Activated T-helper 17 cell treated with anti-CD3 and anti-CD28 coated beads, Interleukin-2, amount 50 U/mL, for 72 hours (primary cell): Measurements from ENCODE around the gene SEC11A. TPM values are rescaled to one million over a fixed set of nuclear protein-coding genes. Genes with fewer than 3 reads are reported as not detected.

Experiments used
- ATAC-seq: fragments of 150-1000 bp; cut with Tn5 transposase; replicated peaks from 2 replicates; pipeline ENCODE4 v1.10.0; 2021; ENCODE audit warnings: mild to moderate bottlenecking, moderate library complexity
- H3K27ac Mint-ChIP-seq: one replicate; pipeline ENCODE4 v1.8.0; 2022; ENCODE audit warnings: mixed read lengths
- H3K27me3 Mint-ChIP-seq: one replicate; pipeline ENCODE4 v1.8.0; 2022; ENCODE audit warnings: mixed read lengths
- H3K36me3 Mint-ChIP-seq: one replicate; pipeline ENCODE4 v1.8.0; 2022; ENCODE audit warnings: low read depth, mild to moderate bottlenecking, mixed read lengths
- H3K4me1 Mint-ChIP-seq: one replicate; pipeline ENCODE4 v1.8.0; 2022; ENCODE audit warnings: mixed read lengths
- H3K4me3 Mint-ChIP-seq: one replicate; pipeline ENCODE4 v1.8.0; 2022; ENCODE audit warnings: mild to moderate bottlenecking, mixed read lengths
- H3K9me3 Mint-ChIP-seq: one replicate; pipeline ENCODE4 v1.8.0; 2022; ENCODE audit warnings: mixed read lengths
- total RNA-seq, 2 donors: library from RNA; stranded (reverse); gene quantifications; one replicate each; pipeline ENCODE4 v1.2.3, GENCODE V29; 2022

SEC11A gene
- total RNA-seq, 2 donors from 2014 or later = 111 to 116 TPM

DNA sequence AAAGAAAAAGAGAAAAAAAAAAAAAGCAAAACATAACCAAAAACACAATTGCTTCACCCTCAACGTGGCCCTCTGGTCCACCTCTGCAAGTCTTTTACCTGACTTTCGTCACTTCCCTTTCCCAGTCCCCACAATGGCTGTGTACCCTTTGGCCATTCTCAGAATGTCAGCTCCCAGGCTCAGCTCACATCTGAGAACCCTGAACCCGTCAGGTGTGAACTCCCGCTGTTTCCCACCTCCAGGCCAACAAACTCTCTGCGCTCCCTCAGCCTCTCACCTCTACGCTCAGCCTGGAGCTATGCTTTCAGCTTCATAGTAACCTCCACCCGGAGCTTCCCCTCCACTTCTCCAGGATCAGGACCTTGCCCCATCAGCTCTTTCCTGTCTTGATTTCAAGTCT is 91.6 kb downstream of the SEC11A start:
- Mint-ChIP-seq H3K4me3 (no peak overlapping the region), H3K9me3 (peaks cover 15% of the 10 kb centered on the region), H3K27ac (no peak overlapping the region), H3K4me1 (peaks cover 6% of the 10 kb centered on the region), H3K27me3 (no peaks in the 10 kb centered on the region), H3K36me3 (peaks cover 44% of the 10 kb centered on the region)
- ATAC-seq = no peak

DNA sequence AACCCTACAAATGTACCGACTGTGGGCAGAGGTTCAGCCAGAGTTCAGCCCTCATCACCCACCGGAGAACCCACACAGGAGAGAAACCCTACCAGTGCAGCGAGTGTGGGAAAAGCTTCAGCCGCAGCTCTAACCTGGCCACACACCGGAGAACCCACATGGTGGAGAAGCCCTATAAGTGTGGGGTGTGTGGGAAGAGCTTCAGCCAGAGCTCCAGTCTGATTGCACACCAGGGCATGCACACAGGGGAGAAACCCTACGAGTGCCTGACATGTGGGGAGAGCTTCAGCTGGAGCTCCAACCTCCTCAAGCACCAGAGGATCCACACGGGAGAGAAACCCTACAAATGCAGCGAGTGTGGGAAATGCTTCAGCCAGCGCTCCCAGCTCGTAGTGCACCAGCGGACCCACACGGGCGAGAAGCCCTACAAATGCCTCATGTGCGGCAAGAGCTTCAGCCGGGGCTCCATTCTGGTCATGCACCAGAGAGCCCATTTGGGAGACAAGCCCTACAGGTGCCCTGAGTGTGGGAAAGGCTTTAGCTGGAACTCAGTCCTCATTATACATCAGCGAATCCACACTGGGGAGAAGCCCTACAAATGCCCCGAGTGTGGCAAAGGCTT is 94.5 kb downstream of the SEC11A start:
- ATAC-seq = no peak
- H3K9me3 Mint-ChIP-seq = peaks cover 15% of the 10 kb centered on the region
- H3K4me1 Mint-ChIP-seq = peaks cover 6% of the 10 kb centered on the region

DNA sequence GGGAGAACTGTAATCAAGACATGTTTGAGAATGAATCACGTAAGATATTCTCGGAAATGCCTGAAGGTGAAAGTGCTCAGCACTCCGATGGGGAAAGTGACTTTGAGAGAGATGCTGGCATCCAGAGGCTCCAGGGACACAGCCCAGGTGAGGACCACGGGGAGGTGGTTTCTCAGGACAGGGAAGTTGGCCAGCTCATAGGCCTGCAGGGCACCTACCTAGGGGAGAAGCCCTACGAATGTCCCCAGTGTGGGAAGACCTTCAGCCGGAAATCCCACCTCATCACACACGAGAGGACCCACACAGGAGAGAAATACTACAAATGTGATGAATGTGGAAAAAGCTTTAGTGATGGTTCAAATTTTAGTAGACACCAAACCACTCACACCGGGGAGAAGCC is 95.3 kb downstream of the SEC11A start:
- H3K27ac Mint-ChIP-seq = no peak overlapping the region
- no peak overlapping the region for H3K4me3 Mint-ChIP-seq
- H3K9me3 Mint-ChIP-seq = peaks cover 15% of the 10 kb centered on the region
- no peak for ATAC-seq
- peaks cover 6% of the 10 kb centered on the region for H3K4me1 Mint-ChIP-seq
- no peaks in the 10 kb centered on the region for H3K27me3 Mint-ChIP-seq
- H3K36me3 Mint-ChIP-seq = peaks cover 44% of the 10 kb centered on the region

More for the DNA sequence above, 94.5 kb downstream of the SEC11A start:
- Mint-ChIP-seq H3K4me3 (no peak overlapping the region), H3K36me3 (peaks cover 44% of the 10 kb centered on the region), H3K27me3 (no peaks in the 10 kb centered on the region), H3K27ac (no peak overlapping the region)

Other genes starting within 250 kb of the SEC11A start
- 10 to 100 TPM in 1 of 2 donors, 1 to 10 TPM in 1; 9.0 to 14.1 TPM for gene ZSCAN2, start 115.1 kb downstream of the SEC11A start, total RNA-seq
- 10 to 100 TPM; 14.8 to 22.5 TPM for gene WDR73, start 61.9 kb downstream of the SEC11A start, total RNA-seq
- gene NMB, start 57.9 kb downstream of the SEC11A start, total RNA-seq = 1 to 10 TPM; 7.8 TPM
- 10 to 100 TPM; 23.8 to 36.8 TPM for gene ZNF592, start 32.5 kb upstream of the SEC11A start, total RNA-seq
- 1 to 10 TPM in 1 of 2 donors, under 1 TPM in 1; 0.29 to 1.1 TPM for gene ALPK3, start 101.2 kb upstream of the SEC11A start, total RNA-seq
- not detected for gene SLC28A1, start 168.5 kb upstream of the SEC11A start, total RNA-seq